ENCODE results near the gene HPCAL1.

HPCAL1 gene

DNA sequence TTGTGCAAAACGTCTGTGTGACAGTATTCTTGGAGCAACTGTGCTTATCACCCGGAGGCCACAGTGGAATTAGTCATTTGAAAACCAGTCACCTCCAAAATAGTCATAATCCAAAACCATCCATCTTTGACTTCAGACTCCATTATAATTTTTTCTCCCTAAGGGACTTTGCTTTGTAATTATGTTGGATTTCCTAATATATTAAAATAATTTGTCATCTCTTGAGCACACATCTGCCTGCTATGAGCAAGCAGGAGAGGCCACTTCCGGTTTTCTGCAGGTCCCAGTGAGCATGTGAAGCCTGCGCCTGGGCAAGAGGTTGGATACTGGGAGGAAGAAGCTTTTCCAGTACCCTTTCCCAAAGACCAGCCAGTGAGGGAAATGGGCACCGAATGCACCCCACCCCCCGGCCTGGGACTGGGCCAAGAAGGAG, 87.7 kb downstream of the HPCAL1 start:
- DNase-seq (ENCODE audit: low read depth in 2 of 2) = no peak

DNA sequence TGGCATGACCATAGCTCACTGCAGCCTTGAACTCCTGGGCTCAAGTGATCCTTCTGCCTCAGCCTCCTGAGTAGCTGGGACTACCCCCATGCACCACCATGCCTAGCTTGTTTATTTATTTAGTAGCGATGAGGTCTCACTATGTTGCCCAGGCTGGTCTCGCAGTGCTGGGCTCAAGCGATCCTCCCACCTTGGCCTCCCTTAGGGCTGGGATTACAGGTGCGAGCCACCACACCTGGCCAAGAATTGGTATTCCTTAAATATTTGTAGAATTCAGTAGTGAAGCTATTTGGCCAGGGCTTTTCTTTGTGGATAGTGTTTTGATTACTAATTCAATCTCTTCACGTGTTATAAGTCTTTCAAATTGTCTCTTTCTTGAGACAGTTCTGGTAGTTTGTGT, 89.4 kb downstream of the HPCAL1 start:
- DNase-seq (ENCODE audit: low read depth in 2 of 2) = no peak

DNA sequence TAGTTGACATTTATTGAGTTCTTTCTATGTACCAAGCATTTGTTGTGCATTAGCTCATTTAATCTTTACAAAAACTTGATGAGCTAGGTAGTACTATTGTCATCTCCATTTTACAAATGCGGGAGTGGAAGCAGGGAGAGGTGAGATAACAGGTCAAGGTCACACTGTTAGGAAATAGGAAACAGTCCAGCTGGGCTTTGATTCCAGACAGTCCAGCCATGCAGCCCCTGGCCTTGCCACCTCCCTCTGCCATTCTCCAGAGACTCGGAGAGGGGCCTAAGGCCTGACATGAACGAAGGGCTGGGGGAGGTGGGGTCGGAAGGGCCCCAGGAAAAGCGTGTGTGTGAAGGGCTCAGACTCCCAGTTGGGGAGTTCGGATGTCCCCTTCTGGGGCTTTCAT, 89.8 kb downstream of the HPCAL1 start:
- no peak for DNase-seq (ENCODE audit: low read depth in 2 of 2)

DNA sequence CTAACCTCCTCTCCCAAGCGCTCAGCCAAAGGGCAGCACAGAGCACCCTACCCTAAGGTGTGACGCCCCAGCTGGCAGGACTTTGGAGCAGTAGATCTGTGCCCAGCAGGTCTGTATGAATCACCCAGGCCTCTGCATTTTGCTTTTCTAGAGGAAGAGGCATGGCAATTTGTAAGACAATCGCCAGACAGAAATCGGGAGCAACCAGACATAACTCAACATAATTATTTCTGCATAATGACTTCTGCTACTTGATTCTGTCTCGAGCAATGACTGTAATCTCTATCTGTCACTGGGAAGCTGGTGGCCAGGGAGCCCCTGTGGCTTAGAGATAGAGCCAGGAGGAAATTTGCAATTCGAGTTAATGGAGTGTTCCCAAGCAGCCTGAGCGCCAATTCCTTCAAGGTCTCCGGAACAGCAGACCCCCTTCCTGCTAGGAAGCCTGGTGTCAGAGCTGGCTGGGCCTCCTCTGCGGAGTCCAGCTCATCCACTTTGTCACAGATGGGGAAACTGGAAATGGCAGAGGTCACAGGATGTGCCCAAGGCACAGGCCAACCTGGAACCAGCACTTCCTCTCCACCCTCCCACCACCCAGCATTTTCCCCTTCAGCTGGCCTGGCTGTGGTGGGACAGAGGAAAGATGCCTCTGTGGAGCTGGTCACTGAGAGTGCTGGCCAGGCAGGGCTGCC, 90.4 kb downstream of the HPCAL1 start:
- DNase-seq (ENCODE audit: low read depth in 2 of 2) = no peak

DNA sequence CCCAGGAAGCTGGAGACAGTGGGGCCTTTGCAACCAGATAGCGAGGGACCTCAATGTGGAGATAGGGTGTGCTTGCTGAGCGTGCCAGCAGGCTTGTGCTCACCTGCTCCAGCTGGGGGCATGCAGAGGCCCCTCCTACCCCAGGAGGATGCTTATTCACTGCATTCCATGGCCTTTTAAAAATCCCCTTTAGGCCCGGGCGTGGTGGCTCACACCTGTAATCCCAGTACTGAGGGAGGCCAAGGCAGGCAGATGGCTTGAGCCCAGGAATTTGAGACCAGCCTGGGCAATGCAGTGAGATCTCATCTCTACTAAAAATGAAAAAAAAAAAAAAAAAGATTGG, 90.9 kb downstream of the HPCAL1 start:
- DNase-seq (ENCODE audit: low read depth in 2 of 2) = no peak

DNA sequence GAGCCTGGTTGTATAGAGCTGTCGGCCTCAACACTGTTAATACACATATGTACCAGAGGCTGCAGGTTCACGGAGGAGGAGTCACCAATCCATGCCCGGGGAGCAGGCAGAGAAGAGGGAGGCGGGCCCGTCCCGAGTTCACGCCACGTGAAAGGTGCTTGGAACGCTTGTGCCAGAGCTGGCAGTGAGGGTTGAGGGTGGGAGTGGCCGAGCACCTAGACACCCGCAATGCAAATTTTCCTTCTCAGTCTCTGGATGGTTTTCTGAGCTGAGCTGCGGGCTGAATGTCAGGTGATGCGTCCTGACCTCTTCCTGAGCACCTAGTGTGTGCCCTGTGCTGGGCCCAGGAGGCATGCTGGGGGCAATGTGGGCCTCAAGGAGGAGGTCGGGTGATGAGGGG, 93.2 kb downstream of the HPCAL1 start:
- no peak for DNase-seq (ENCODE audit: low read depth in 2 of 2)

DNA sequence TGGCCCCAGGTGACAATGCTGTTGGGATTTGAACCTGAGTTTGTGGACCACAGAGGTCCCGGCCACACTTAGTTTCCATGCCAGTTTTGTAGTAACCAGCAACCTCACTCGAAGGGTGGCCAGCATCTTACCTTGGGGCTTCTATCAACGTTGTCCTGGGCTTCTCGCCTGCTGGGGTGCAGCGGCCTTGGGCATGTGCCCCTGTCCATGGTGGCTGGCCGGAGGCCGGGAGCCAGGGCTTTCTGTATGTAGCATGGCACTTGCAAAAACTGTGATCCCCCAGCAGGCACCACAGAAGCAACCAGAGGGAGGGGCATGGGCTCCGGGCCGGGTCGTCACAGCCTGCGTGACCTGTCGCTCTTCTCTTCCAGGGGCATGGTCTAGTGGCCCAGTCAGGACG, 93.8 kb downstream of the HPCAL1 start:
- no peak for DNase-seq (ENCODE audit: low read depth in 2 of 2)

DNA sequence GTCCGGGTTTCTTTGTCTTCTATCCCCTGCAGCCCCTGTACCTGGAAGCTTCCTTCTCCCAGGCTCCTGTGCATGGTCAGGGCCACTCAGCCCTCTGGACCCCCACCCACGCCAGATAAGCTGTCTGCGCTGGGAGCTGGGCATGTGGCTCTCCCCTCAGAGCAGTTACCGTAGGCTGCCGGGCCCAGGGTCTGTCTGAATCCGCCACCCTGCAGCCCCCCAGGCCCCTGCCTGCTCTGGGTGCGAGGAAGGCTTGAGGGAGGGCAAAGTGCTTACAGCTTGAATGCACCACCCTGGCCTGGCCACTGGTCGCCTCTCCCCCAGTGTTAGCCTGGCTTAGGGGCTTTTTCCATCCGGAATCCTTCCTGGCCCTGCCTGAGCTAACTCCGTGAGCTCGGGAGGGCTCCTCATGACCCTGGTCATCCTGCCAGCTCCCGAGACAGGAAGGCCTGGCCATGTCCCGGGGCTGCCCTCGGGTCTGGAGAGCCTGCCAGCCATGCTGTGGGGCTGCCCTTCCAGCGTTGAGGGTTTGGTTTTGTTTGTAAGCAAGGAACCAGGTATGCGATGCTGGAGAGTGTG, 94.7 kb downstream of the HPCAL1 start:
- DNase-seq (ENCODE audit: low read depth in 2 of 2) = no peak

DNA sequence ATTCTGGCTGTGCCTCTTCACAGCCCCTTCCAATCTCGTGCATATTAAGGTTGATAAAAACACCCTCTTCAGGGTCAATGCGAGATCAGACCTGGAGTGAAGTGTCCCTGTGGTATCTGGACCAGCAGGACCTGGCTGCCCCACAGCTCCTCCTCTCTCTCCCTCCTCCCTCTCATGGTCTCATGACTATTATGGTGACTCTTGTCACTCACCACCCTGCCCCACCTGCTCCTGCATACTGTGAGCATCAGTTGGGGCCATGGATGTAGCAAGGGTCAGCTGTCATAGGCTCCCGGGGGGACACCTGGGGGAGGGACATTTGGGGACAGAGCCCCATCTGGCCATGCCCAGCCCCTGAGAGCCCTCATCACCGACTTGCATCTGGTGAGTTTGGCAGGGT, 95.2 kb downstream of the HPCAL1 start:
- DNase-seq (ENCODE audit: low read depth in 2 of 2) = no peak

DNA sequence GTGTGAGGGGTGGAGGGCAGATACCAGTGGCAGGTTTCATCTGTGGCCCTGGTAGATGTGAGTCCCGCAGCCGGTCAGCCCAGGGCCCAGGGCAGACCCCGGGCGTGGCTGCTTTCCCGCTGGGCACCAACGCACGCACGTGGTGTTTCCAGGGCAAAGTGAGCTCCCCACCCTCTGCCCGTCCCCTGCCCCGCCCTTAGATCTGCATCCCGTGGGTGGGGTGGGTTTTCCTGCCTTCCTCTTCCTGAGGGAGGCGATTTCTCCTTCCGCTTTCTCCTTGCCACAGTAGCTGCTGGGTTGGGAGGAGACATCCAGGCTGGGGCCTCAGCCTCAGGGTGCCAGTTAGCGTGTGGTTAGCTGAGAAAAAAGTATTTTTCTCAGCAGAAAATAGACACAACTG, 95.8 kb downstream of the HPCAL1 start:
- no peak for DNase-seq (ENCODE audit: low read depth in 2 of 2)

DNA sequence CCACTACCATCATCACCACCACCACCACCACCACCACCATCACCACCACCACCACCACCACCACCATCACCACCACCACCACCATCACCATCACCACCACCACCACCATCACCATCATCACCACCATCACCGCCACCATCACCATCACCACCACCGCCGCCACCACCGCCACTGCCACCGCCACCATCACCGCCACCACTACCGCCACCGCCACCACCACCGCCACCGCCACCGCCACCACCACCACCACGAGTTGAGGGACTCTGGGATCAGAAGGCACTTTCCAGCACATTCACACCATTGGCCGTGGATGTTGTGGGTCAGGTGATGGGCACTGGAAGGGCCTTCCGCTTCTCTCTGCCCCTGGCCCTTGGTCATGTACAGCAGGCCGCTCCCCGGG, 96.7 kb downstream of the HPCAL1 start:
- no peak for DNase-seq (ENCODE audit: low read depth in 2 of 2)

DNA sequence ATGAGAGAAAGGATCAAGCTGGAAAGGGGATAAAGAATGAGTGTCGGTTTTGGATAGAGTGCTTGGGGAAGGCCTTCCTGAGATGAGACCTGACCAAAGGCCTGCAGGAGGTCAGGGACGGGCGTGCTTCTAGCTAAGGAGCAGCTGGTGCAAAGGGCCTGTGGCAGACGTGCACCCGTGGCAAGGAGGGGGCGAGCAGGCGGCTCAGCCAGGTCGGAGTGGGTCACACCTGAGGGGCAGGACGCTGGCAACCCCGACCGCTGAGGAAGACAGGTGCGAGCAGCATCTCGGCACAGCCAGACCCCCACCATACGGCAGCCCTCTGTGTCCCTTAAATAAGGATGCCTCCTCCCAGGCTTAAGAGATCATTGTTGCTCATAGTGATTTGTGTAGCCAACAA, 97.3 kb downstream of the HPCAL1 start:
- DNase-seq (ENCODE audit: low read depth in 2 of 2) = no peak

DNA sequence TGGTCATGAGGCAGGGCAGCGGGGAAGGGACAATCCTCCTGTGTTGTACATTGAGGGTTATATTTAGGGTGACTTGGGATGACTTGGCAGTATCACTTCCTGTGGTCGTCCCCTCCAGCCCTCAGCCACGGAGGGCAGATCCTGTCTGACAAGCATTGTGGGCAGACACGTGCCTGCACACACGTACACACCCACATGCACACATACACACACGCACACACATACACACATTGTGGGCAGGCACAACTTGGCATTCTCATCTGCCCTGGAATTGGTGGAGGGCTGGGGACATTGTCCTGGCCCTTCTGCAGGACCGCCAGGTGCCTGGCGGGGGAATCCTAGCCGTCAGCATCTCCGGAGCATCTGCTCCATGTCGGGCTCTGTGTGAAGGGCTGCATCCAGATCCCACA, 97.9 kb downstream of the HPCAL1 start:
- no peak for DNase-seq (ENCODE audit: low read depth in 2 of 2)

DNA sequence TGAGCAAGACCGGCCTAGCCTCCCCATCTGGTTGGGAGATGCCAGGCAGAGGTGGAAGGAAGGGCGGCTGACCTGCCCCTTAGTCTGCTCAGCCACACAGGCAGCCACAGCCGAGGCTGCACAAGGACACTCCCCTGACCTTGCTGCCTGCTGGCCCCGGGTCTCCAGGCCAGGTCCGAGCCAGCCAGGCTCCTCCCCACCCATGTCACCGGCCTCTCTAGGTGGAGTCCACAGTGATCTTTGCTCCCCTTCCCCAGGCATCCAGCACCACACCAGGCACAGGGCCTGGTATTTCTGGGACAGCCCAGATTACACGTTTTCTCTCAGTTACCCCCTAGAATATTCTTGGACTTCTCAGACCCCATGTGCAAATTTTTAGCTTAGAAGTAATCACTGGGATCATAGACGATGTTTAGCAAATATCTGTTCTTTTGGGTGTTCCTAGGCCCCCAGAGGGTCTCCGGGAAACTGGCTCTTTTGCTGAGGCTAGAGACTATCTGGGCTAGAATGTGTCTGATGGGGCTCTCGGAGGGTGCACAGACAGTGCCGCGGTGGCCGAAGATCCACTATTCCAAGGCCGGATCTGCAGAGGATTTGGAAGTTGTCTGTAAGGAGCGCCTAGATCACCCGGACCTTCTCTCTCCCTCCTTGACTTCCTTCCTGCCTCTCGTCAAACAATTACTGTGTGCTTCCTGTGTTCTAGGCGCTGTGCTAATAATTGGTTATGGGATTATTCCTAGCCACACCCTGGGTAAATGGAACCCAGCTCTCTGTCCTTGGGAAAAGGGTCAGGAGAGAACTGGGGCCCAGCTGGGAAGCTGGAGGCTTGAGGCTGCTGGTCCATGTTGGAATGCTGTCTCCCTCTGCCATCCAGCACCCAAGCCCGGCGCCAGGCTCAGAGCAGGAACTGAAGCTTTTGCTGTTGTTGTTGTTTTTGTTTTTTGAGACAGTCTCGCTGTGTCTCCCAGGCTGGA, 98.6 kb downstream of the HPCAL1 start:
- DNase-seq (ENCODE audit: low read depth in 2 of 2) = no peak

DNA sequence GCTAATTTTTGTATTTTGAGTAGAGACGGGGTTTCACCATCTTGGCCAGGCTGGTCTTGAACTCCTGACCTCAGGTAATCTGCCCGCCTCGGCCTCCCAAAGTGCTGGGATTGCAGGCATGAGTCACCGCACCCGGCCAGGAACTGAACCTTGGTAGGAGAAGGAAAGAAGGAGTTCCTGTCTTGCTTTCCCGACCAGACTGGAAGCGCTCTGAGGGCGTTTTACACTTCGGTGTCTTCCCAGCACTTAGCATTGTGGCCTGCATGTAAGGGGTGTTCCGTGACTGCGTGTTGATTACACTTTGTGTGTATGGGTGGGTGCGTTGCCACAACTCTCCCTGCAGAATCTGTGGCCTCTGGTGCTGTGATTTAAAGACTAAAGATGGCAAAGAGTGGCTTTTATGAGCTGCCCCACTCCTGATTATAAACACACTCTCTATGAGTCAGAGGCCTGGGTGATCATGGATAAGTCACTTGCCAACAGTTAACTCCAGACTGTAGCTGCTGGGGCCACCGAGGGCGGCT, 99.4 kb downstream of the HPCAL1 start:
- DNase-seq (ENCODE audit: low read depth in 2 of 2) = no peak

DNA sequence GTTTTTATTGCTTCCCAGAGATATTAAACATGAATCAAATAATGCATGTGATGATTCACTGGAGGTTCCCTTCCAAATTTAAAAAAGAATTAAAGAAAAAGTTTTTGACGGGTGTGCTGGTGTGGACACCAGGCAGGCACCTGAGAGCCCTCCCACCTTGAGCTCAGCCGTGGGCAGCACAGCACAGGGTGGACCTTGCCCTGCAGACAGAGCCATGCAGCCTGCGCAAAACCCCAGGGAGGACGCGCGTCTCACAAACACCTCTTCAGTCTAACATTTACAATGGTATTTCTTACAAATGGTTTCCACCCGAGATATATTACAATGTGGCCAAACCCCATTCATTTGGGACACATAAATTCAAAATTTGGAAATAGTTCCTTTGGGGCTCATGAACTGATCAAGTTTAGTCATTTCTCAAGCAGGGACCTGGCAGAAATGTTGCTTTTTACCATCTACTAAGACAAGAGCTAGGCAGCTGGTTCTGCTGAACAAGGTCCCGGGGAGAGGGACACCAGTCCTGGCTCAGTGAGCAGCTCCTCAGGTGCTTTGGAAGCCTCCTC, 100.0 kb downstream of the HPCAL1 start:
- no peak for DNase-seq (ENCODE audit: low read depth in 2 of 2)

DNA sequence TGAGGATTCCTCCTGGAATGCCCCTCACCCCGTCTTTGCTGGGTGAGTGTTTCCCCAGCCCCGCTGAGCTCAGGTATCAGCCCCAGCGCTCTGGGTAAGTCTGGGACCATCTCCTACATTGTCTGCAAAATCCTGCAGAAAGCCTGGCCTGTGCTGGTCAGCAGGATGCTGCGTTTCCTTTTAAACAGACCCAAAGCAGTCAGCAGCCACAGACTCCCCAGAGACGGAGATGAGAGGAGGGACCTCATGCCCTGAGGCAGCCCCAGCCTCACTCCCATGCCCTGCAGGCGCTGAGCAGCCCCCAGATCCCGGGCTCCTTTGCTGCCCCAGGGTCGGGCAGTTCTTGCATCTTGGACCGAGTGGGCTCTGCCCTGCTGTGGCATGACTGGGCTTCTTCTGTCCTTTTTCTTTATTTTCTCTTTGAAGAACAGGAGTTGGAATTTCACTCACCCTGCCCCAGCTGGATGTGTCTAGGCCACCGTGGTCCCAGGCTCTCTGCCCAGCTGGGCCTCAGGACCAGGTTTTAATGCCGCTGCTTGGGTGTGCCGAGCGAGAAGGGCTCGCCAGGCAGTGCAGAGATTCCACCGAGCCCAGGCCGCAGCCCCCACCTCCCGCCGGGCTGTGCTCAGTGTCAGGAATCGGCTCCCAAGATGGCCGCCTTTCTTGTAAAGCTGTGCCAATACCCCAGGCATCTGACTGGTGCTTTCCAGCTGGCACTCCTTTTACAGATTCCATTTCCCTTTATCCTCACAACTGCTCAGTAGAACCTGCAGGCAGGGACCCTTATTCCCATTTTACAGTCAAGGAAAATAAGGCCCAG, 101.8 kb downstream of the HPCAL1 start:
- DNase-seq (ENCODE audit: low read depth in 2 of 2) = no peak

DNA sequence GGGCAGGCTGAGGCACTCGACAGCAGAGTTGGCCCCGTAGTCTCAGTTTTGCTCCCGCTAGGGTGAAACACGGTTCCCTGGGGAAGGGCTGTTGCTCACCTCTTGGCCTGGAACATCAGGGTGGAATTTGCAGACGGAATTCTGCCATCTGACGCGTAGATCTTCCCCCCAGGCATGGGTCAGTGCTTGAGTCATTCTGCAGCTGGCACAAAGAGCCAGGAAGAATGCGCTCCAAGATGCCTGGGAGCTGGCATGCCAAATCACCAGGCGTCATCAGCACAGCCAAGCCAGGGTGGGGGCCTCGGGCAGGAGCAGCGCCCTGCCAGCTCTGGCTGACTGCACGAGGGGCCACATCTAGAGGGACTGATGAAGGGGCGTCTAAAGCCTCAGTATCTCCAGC, 102.7 kb downstream of the HPCAL1 start:
- peak; percentile 32 to 41 for DNase-seq (ENCODE audit: low read depth in 2 of 2)

DNA sequence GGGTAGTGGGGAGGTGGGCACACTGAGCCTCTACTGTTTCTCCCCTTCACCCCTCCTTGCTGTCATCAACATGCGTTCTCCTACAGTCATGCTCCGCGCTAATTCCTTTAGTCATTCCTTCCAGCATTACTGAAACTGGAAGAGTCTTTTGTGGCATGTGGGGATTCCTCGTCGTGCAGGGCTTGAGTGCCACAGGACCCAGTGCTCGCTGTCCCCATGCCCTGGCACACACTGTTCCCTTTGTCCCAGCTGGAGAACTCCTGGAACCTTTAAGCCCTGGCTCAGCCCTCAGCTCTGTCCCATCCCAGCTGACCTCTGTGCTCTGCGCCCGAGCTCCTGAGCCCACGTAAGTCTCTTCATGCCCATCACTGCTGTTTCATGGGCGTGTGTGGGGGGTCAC, 103.3 kb downstream of the HPCAL1 start:
- DNase-seq (ENCODE audit: low read depth in 2 of 2) = no peak

DNA sequence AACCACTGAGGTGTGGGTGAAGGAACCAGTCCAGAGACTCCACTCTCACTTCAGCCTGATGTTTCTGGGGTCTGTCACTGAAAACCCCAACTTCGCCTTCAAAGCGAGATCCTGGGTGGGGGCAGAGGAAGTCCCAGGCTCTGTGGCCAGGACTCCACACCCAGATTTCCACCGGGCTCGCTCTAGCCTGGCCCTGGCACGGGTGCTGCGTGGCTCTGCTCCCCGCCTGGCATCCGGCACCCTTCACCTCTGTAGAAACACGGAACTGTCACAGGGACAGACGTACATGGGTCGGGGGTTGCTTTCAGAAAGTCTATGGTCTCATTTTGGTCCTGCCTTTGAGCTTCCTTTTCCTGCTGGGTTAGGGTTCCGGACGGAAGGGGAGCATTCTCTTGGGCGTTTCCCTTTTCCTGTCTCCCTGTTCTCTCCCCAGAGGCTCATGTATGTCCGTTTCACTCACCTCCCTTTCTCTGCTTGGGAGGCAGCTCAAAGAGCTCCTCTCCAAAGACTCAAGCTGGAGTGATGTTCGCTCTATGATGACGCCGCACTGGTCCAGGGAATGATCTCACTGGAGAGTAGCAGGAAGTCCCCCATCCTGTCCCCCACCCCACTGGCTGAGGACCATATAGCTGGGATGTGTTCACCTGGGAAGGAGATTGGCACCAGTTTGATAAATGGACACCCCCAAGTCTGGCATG, 103.9 kb downstream of the HPCAL1 start:
- DNase-seq (ENCODE audit: low read depth in 2 of 2) = no peak

DNA sequence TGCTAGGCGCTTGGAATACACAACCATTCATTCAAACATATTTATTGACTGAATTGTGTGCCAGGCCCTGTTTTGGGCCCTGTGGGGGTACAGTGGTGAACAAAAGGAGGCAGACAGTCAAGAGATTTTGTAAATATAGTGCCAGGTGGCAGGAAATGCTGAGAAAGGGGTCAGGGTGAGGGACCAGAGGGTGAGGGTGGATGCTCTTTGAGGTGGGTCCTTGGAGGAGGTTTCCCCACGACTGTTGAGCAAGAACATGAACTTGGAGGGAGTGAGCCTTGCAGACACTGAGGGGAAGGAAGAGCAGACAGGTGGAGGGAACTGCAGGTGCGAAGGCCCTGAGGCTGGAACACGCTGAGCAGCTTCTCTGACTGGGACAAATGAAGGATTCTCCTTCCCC, 104.7 kb downstream of the HPCAL1 start:
- no peak for DNase-seq (ENCODE audit: low read depth in 2 of 2)

All from fibroblast of skin of left biceps (primary cell).